WTC11 (cell line): ENCODE results near the gene C19orf67. TPM values are rescaled to one million over a fixed set of nuclear protein-coding genes. Genes with fewer than 3 reads are reported as not detected.

Experiments
- ATAC-seq: fragments of 200-7000 bp; cut with Tn5 transposase; 2 replicates; pipeline ENCODE4 v1.10.0; 2021; ENCODE audit warnings: mild to moderate bottlenecking, moderate library complexity
- CTCF ChIA-PET: fragments of 300-600 bp; sonication (Branson Sonifier 250); formaldehyde crosslinking; loops from one replicate; lab custom pipeline; 2021; ENCODE audit warnings: antibody characterized with exemption; lab: Charles Lee
- POLR2A ChIA-PET: fragments of 350-600 bp; sonication (Branson Sonifier 250); formaldehyde crosslinking; loops from one replicate; lab custom pipeline; 2021; ENCODE audit warnings: antibody characterized with exemption; lab: Charles Lee
- DNase-seq: peaks from one replicate; pipeline ENCODE4 v3.0.0; 2021; ENCODE audit warnings: low spot score
- H3K27ac Mint-ChIP-seq: 2 replicates; pipeline ENCODE4 v1.8.0; 2021; ENCODE audit warnings: mixed read lengths
- H3K27me3 Mint-ChIP-seq: 2 replicates; pipeline ENCODE4 v1.8.0; 2021; ENCODE audit warnings: low read depth, mild to moderate bottlenecking, moderate library complexity, mixed read lengths
- H3K36me3 Mint-ChIP-seq: 2 replicates; pipeline ENCODE4 v1.8.0; 2021; ENCODE audit warnings: mixed read lengths
- H3K4me1 Mint-ChIP-seq: 2 replicates; pipeline ENCODE4 v1.8.0; 2022; ENCODE audit warnings: mixed read lengths
- H3K4me3 Mint-ChIP-seq: 2 replicates; pipeline ENCODE4 v1.8.0; 2021; ENCODE audit warnings: mild to moderate bottlenecking, moderate library complexity, mixed read lengths
- H3K9me3 Mint-ChIP-seq: 2 replicates; pipeline ENCODE4 v1.8.0; 2021; ENCODE audit warnings: mixed read lengths
- AFF4 ChIP-seq: sonication (generic); formaldehyde crosslinking; IDR thresholded peaks from 2 replicates; pipeline ENCODE4 v1.8.1; 2023; ENCODE audit warnings: mild to moderate bottlenecking, missing genetic modification reagents, borderline replicate concordance
- CBFB ChIP-seq: sonication (generic); formaldehyde crosslinking; IDR thresholded peaks from 2 replicates; pipeline ENCODE4 v1.8.1; 2022; ENCODE audit warnings: mild to moderate bottlenecking, low read depth, missing genetic modification reagents
- E2F4 ChIP-seq: sonication (generic); formaldehyde crosslinking; IDR thresholded peaks from 2 replicates; pipeline ENCODE4 v1.8.1; 2022; ENCODE audit warnings: low read depth, mild to moderate bottlenecking, moderate library complexity, missing genetic modification reagents, borderline replicate concordance
- ETV6 ChIP-seq: sonication (generic); formaldehyde crosslinking; IDR thresholded peaks from 2 replicates; pipeline ENCODE4 v1.8.1; 2022; ENCODE audit warnings: mild to moderate bottlenecking, missing genetic modification reagents
- FOXJ3 ChIP-seq: sonication (generic); formaldehyde crosslinking; IDR thresholded peaks from 2 replicates; pipeline ENCODE4 v1.9.0; 2021; ENCODE audit warnings: missing genetic modification reagents, mild to moderate bottlenecking, borderline replicate concordance
- GRHL2 ChIP-seq: fragments of 250-450 bp; sonication (Bioruptor Pico); IDR thresholded peaks from 2 replicates; pipeline ENCODE4 v1.8.0; 2022; ENCODE audit warnings: mild to moderate bottlenecking, moderate library complexity; ENCODE audit not compliant: insufficient replicate concordance, severe bottlenecking
- HMGA2 ChIP-seq: fragments of 250-450 bp; sonication (Bioruptor Pico); IDR thresholded peaks from 2 replicates; pipeline ENCODE4 v1.4.0; 2021; ENCODE audit warnings: mild to moderate bottlenecking, moderate library complexity
- JAZF1 ChIP-seq: fragments of 250-450 bp; sonication (Bioruptor Pico); IDR thresholded peaks from 2 replicates; pipeline ENCODE4 v1.9.0; 2021; ENCODE audit warnings: moderate library complexity, mild to moderate bottlenecking, inconsistent platforms
- MAX ChIP-seq: sonication (generic); formaldehyde crosslinking; IDR thresholded peaks from 2 replicates; pipeline ENCODE4 v1.8.0; 2022; ENCODE audit warnings: mild to moderate bottlenecking, missing genetic modification reagents
- MLX ChIP-seq: sonication (generic); formaldehyde crosslinking; IDR thresholded peaks from 2 replicates; pipeline ENCODE4 v1.8.1; 2023; ENCODE audit warnings: mild to moderate bottlenecking, missing genetic modification reagents, moderate library complexity
- MYBL2 ChIP-seq: sonication (generic); formaldehyde crosslinking; IDR thresholded peaks from 2 replicates; pipeline ENCODE4 v1.8.1; 2023; ENCODE audit warnings: mild to moderate bottlenecking, moderate library complexity, missing genetic modification reagents
- NFE2L1 ChIP-seq: sonication (generic); formaldehyde crosslinking; IDR thresholded peaks from 2 replicates; pipeline ENCODE4 v1.8.1; 2023; ENCODE audit warnings: missing genetic modification reagents
- RELA ChIP-seq: sonication (generic); formaldehyde crosslinking; IDR thresholded peaks from 2 replicates; pipeline ENCODE4 v1.8.1; 2022; ENCODE audit warnings: missing genetic modification reagents, mild to moderate bottlenecking, borderline replicate concordance
- SMAD4 ChIP-seq: sonication (generic); formaldehyde crosslinking; IDR thresholded peaks from 2 replicates; pipeline ENCODE4 v1.8.0; 2022; ENCODE audit warnings: mild to moderate bottlenecking, missing genetic modification reagents
- TEAD1 ChIP-seq: sonication (generic); formaldehyde crosslinking; IDR thresholded peaks from 2 replicates; pipeline ENCODE4 v1.8.0; 2022; ENCODE audit warnings: mild to moderate bottlenecking, missing genetic modification reagents
- USF1 ChIP-seq: sonication (generic); formaldehyde crosslinking; IDR thresholded peaks from 2 replicates; pipeline ENCODE4 v1.8.0; 2022; ENCODE audit warnings: mild to moderate bottlenecking, missing genetic modification reagents
- ZNF121 ChIP-seq: sonication (generic); formaldehyde crosslinking; IDR thresholded peaks from 2 replicates; pipeline ENCODE4 v1.8.0; 2023; ENCODE audit warnings: missing genetic modification reagents
- ZNF281 ChIP-seq: sonication (generic); formaldehyde crosslinking; IDR thresholded peaks from 2 replicates; pipeline ENCODE4 v1.8.0; 2023; ENCODE audit warnings: mild to moderate bottlenecking, missing genetic modification reagents
- ZNF425 ChIP-seq: fragments of 250-450 bp; sonication (Bioruptor Pico); conservative IDR thresholded peaks from 2 replicates; pipeline ENCODE4 v1.9.0; 2021; ENCODE audit warnings: mild to moderate bottlenecking
- ZSCAN18 ChIP-seq: fragments of 250-450 bp; sonication (Bioruptor Pico); IDR thresholded peaks from 2 replicates; pipeline ENCODE4 v2.1.2; 2022; ENCODE audit warnings: mild to moderate bottlenecking, moderate library complexity
- total RNA-seq: library from RNA; stranded (reverse); gene quantifications from 3 replicates; pipeline ENCODE4 v1.2.3, GENCODE V29; 2021

Gene C19orf67
- total RNA-seq, 1 experiment from 2014 or later, result 0.35 TPM

GRCh38 chr19:14119644-14120496, 34.3 kb upstream of the C19orf67 start:
- POLR2A ChIA-PET, result no interaction called here
- CTCF ChIA-PET, result no interaction called here
- H3K4me3 Mint-ChIP-seq, result no peak overlapping the region
- peaks cover 20% of the 10 kb centered on the region for H3K4me1 Mint-ChIP-seq
- DNase-seq, result no peak
- no peak overlapping the region for H3K27ac Mint-ChIP-seq
- H3K27me3 Mint-ChIP-seq, result 0 out of 2 replicates have a peak, but pooled peaks cover 7% of the 10 kb centered on the region
- ATAC-seq, result no peak
- no peak for TF ChIP-seq ZSCAN18 (CRISPR knock-in tag)
- H3K9me3 Mint-ChIP-seq, result no peaks in the 10 kb centered on the region
- peaks cover 12% of the 10 kb centered on the region for H3K36me3 Mint-ChIP-seq

- peak overlapping the region; percentile 98; the same call in 1 of the 2 replicates for H3K27ac Mint-ChIP-seq
- ChIA-PET POLR2A (no interaction called here), CTCF (interaction anchor here (1.1 kb wide), 1 partner anchor 17 kb away, joined by 3 read pairs; the partner anchor contains the start of gene ASF1B)
- H3K36me3 Mint-ChIP-seq, result peaks cover 6% of the 10 kb centered on the region; the same call in 1 of the 2 replicates
- ATAC-seq (no peak), DNase-seq (no peak)
- 0 out of 2 replicates have a peak, but pooled peaks cover 7% of the 10 kb centered on the region for H3K27me3 Mint-ChIP-seq
- peak overlapping the region; percentile 90 for H3K4me3 Mint-ChIP-seq
- peaks cover 20% of the 10 kb centered on the region for H3K4me1 Mint-ChIP-seq
- H3K9me3 Mint-ChIP-seq, result no peaks in the 10 kb centered on the region
- TF ChIP-seq GRHL2 (CRISPR knock-in tag) (no peak), ZNF281 (no peak), ZNF425 (no peak), FOXJ3 (CRISPR knock-in tag) (no peak), ZNF121 (CRISPR knock-in tag) (no peak), E2F4 (CRISPR knock-in tag) (no peak), ETV6 (no peak), TEAD1 (CRISPR knock-in tag) (no peak), HMGA2 (no peak), SMAD4 (CRISPR knock-in tag) (no peak), CBFB (CRISPR knock-in tag) (no peak), AFF4 (CRISPR knock-in tag) (no peak), RELA (no peak), MLX (CRISPR knock-in tag) (no peak), MYBL2 (CRISPR knock-in tag) (no peak), MAX (CRISPR knock-in tag) (no peak), JAZF1 (CRISPR knock-in tag) (no peak), USF1 (CRISPR knock-in tag) (no peak), NFE2L1 (CRISPR knock-in tag) (no peak)
Observed at GRCh38 chr19:14119146-14119545, 33.6 kb upstream of the C19orf67 start.
